HCT116 (cell line): ENCODE results near the gene STKLD1. TPM values are rescaled to one million over a fixed set of nuclear protein-coding genes. Genes with fewer than 3 reads are reported as not detected.
A peak's percentile ranks its signal among the peaks of the same experiment; 100 is the strongest.
"Not testable (repeated sequence)": the region's sequence is repeated elsewhere in the genome, so short reads cannot be mapped to it uniquely, and the experiment has no call there.

Experiments
- ATAC-seq: fragments of 200-7000 bp; cut with Tn5 transposase; 2 replicates; pipeline ENCODE4 v1.9.1; 2020; ENCODE audit warnings: mild to moderate bottlenecking, moderate library complexity
- BruUV-seq: library from RNA; stranded (reverse); fragments of 400-500 nt; replicated peaks from 2 replicates; lab custom pipeline; 2021; lab: Mats Ljungman, UMichigan
- CTCF ChIA-PET: fragments of 300-600 bp; sonication (Branson Sonifier 250); formaldehyde crosslinking; loops from one replicate; lab custom pipeline; 2021; ENCODE audit warnings: antibody characterized with exemption; lab: Charles Lee
- POLR2A ChIA-PET: fragments of 300-600, 350-600 bp; sonication (Branson Sonifier 250); formaldehyde crosslinking; loops from one replicate; lab custom pipeline; 2021; ENCODE audit warnings: antibody characterized with exemption; lab: Charles Lee
- RAD21 ChIA-PET, 2 experiments: fragments of 300-600 bp; sonication (Branson Sonifier 250); formaldehyde crosslinking; loops; one replicate each; lab custom pipeline; 2023; ENCODE audit warnings: low total read pairs in 2 of 2; ENCODE audit not compliant: uncharacterized antibody in 2 of 2, unreplicated experiment in 2 of 2, low non-redundant PET in 1 of 2; lab: Charles Lee
- DNase-seq: peaks from one replicate; pipeline ENCODE4 v3.0.0-alpha.2; 2010; ENCODE audit warnings: low read depth, low spot score
- H2AFZ ChIP-seq: fragments of 200-600 bp; shearing (Covaris generic), sonication (generic); 2 replicates; pipeline ENCODE4 v1.6.1; 2017; ENCODE audit warnings: low read depth, mixed run types, mixed read lengths, antibody characterized with exemption, low read length; ENCODE audit not compliant: poor library complexity, severe bottlenecking
- H3K27ac ChIP-seq: 2 replicates; pipeline ENCODE4 v1.5.1; 2012; ENCODE audit warnings: low read depth, low read length
- H3K27me3 ChIP-seq: fragments of 200-600 bp; sonication (generic); 2 replicates; pipeline ENCODE4 v1.6.1; 2016; ENCODE audit warnings: mixed run types, low read length, mixed read lengths; ENCODE audit not compliant: insufficient read depth
- H3K36me3 ChIP-seq, 2 experiments: fragments of 200-500 bp in 1 of 2; fragments of 200-600 bp in 1 of 2; sonication (Bioruptor generic) in 1 of 2; sonication (generic) in 1 of 2; 2 replicates each; pipeline versions ENCODE4 v1.5.1 to v1.6.1; 2014 to 2016; ENCODE audit warnings: low read length in 2 of 2, inconsistent platforms in 1 of 2, mixed read lengths in 1 of 2, mixed run types in 1 of 2; ENCODE audit not compliant: insufficient read depth in 2 of 2, control insufficient read depth in 1 of 2
- H3K4me1 ChIP-seq, 2 experiments: fragments of 200-600 bp in 1 of 2; sonication (generic) in 1 of 2; 2 replicates each; pipeline versions ENCODE4 v1.5.1 to v1.6.1; 2012 to 2017; ENCODE audit warnings: low read length in 2 of 2, inconsistent platforms in 1 of 2, mild to moderate bottlenecking in 1 of 2, mixed read lengths in 1 of 2, mixed run types in 1 of 2, moderate library complexity in 1 of 2; ENCODE audit not compliant: insufficient read depth in 2 of 2, control insufficient read depth in 1 of 2
- H3K4me2 ChIP-seq: fragments of 200-600 bp; sonication (generic); 2 replicates; pipeline ENCODE4 v1.6.1; 2017; ENCODE audit warnings: mixed run types, low read length, mixed read lengths
- H3K4me3 ChIP-seq, 2 experiments: fragments of 200-600 bp in 1 of 2; sonication (generic) in 1 of 2; replicated peaks in 1 of 2; 2 replicates each; pipeline ENCODE4 v1.5.1; 2011 to 2016; ENCODE audit warnings: low read length in 2 of 2, control low read depth in 1 of 2, low read depth in 1 of 2, mild to moderate bottlenecking in 1 of 2, mixed read lengths in 1 of 2, mixed run types in 1 of 2
- H3K79me2 ChIP-seq: fragments of 200-600 bp; sonication (generic); 2 replicates; pipeline ENCODE4 v1.6.1; 2017; ENCODE audit warnings: mild to moderate bottlenecking, mixed run types, low read length, moderate library complexity, mixed read lengths; ENCODE audit not compliant: insufficient read depth
- H3K9ac ChIP-seq: fragments of 200-600 bp; sonication (generic); 2 replicates; pipeline ENCODE4 v1.6.1; 2016; ENCODE audit warnings: low read length, mixed read lengths
- H3K9me2 ChIP-seq: fragments of 200-600 bp; sonication (generic), shearing (Covaris generic); 2 replicates; pipeline ENCODE4 v1.6.1; 2017; ENCODE audit warnings: mixed run types, mild to moderate bottlenecking, moderate library complexity; ENCODE audit not compliant: insufficient read depth
- H3K9me3 ChIP-seq, 2 experiments: fragments of 200-500 bp in 1 of 2; fragments of 200-600 bp in 1 of 2; sonication (Bioruptor generic) in 1 of 2; sonication (generic) in 1 of 2; 2 replicates each; pipeline ENCODE4 v1.6.1; 2014 to 2017; ENCODE audit warnings: low read length in 2 of 2, mixed read lengths in 2 of 2, inconsistent platforms in 1 of 2, low read depth in 1 of 2, mild to moderate bottlenecking in 1 of 2, mixed run types in 1 of 2, moderate library complexity in 1 of 2; ENCODE audit not compliant: control insufficient read depth in 1 of 2, insufficient read depth in 1 of 2
- H4K20me1 ChIP-seq: fragments of 200-600 bp; sonication (generic), shearing (Covaris generic); 2 replicates; pipeline ENCODE4 v1.6.1; 2017; ENCODE audit warnings: mixed run types, mild to moderate bottlenecking, moderate library complexity; ENCODE audit not compliant: insufficient read depth
- ATF3 ChIP-seq: IDR thresholded peaks from 2 replicates; pipeline ENCODE4 v1.6.1; 2012
- CBX3 ChIP-seq: IDR thresholded peaks from 2 replicates; pipeline ENCODE4 v1.6.1; 2012; ENCODE audit warnings: low read depth
- EGR1 ChIP-seq: IDR thresholded peaks from 2 replicates; pipeline ENCODE4 v1.6.1; 2012; ENCODE audit warnings: low read depth
- EZH2 ChIP-seq: fragments of 200-600 bp; sonication (generic); IDR thresholded peaks from 2 replicates; pipeline ENCODE4 v1.6.1; 2017; ENCODE audit warnings: antibody characterized with exemption, mixed run types
- EZH2phosphoT487 ChIP-seq: fragments of 200-600 bp; IDR thresholded peaks from 2 replicates; pipeline ENCODE4 v1.6.1; 2018; ENCODE audit warnings: antibody characterized with exemption, borderline replicate concordance
- FOSL1 ChIP-seq: IDR thresholded peaks from 2 replicates; pipeline ENCODE4 v1.6.1; 2012; ENCODE audit warnings: low read depth
- MAX ChIP-seq: IDR thresholded peaks from 2 replicates; pipeline ENCODE4 v1.6.1; 2012
- POLR2AphosphoS5 ChIP-seq: IDR thresholded peaks from 2 replicates; pipeline ENCODE4 v1.6.1; 2011; ENCODE audit warnings: mild to moderate bottlenecking, low read depth, low read length, moderate library complexity
- RAD21 ChIP-seq: IDR thresholded peaks from 2 replicates; pipeline ENCODE4 v1.6.1; 2012; ENCODE audit warnings: low read depth, mild to moderate bottlenecking
- SIN3A ChIP-seq: IDR thresholded peaks from 2 replicates; pipeline ENCODE4 v1.6.1; 2012; ENCODE audit warnings: low read depth
- SP1 ChIP-seq: IDR thresholded peaks from 2 replicates; pipeline ENCODE4 v1.6.1; 2012; ENCODE audit warnings: low read depth
- SRF ChIP-seq: IDR thresholded peaks from 2 replicates; pipeline ENCODE4 v1.6.1; 2012; ENCODE audit warnings: low read depth
- TCF7L2 ChIP-seq: IDR thresholded peaks from 2 replicates; pipeline ENCODE4 v1.7.0; 2011; ENCODE audit warnings: borderline replicate concordance, inconsistent platforms; ENCODE audit not compliant: insufficient read depth, insufficient read length; ENCODE audit errors: extremely low read depth
- YY1 ChIP-seq: IDR thresholded peaks from 2 replicates; pipeline ENCODE4 v1.6.1; 2011; ENCODE audit warnings: low read length, low read depth, moderate library complexity, mild to moderate bottlenecking; ENCODE audit not compliant: insufficient replicate concordance; ENCODE audit errors: extremely low read depth
- ZBTB33 ChIP-seq: IDR thresholded peaks from 2 replicates; pipeline ENCODE4 v1.6.1; 2011; ENCODE audit warnings: mild to moderate bottlenecking, low read length, moderate library complexity; ENCODE audit not compliant: insufficient replicate concordance; ENCODE audit errors: extremely low read depth
- ZFX ChIP-seq: fragments of 450-650 bp; IDR thresholded peaks from 2 replicates; pipeline ENCODE4 v1.6.1; 2017
- intact Hi-C: fragments of 100-400 bp; cut with micrococcal nuclease; formaldehyde crosslinking; loops from 2 replicates; pipeline ENCODE4 v1.10.0; 2022
- total RNA-seq: library from RNA; stranded (reverse); gene quantifications from one replicate; pipeline ENCODE4 v1.2.1, GENCODE V29; 2021; ENCODE audit not compliant: unreplicated experiment

Gene STKLD1
- total RNA-seq, 1 experiment from 2014 or later, result 0.37 TPM

GRCh38 chr9:133334888-133335287, 41.3 kb upstream of the STKLD1 start:
- H3K27ac ChIP-seq, result peak overlapping the region; percentile 91
- H2AFZ ChIP-seq, BruUV-seq, DNase-seq, H3K27me3 ChIP-seq, H3K9me3 ChIP-seq, H3K9me2 ChIP-seq, POLR2A ChIA-PET, ATAC-seq, H4K20me1 ChIP-seq: not testable (repeated sequence)
- ChIA-PET CTCF (interaction anchor here (1.4 to 1.7 kb wide), 2 partner anchors 96 to 149 kb away, joined by 4 to 5 read pairs; no protein-coding TSS in a partner anchor), RAD21 (interaction anchor here in 1 of 2 experiments (0.6 kb wide), 1 partner anchor 150 kb away, joined by 3 read pairs; no protein-coding TSS in a partner anchor)
- peak overlapping the region; percentile 97 for H3K9ac ChIP-seq
- peak overlapping the region; percentile 99 for H3K4me2 ChIP-seq
- intact Hi-C loops, result loop anchor here (5.0 kb wide), 1 partner anchor 152 kb away; no protein-coding TSS in a partner anchor
- H3K79me2 ChIP-seq, result peaks cover 44% of the 10 kb centered on the region
- peaks cover 12 to 28% of the 10 kb centered on the region in 2 experiments for H3K4me1 ChIP-seq
- peak overlapping the region; percentile 91 to 99 for H3K4me3 ChIP-seq
- peaks cover 39 to 46% of the 10 kb centered on the region in 2 experiments; a peak in 3 of 4 replicates for H3K36me3 ChIP-seq

GRCh38 chr9:133335924-133336811, 40.0 kb upstream of the STKLD1 start, which contains the start of gene SURF6:
TSS of gene SURF6 (minus strand) at chr9:133336188. CDS start at chr9:133336132, 56 bp downstream.
- RAD21 ChIA-PET, result no interaction called here
- ATAC-seq (peak; percentile 93), DNase-seq (peak; percentile 81)
- peaks cover 41 to 52% of the 10 kb centered on the region in 2 experiments; a peak in 3 of 4 replicates for H3K36me3 ChIP-seq
- peak within 1 kb of the TSS; percentile 97 for H3K9ac ChIP-seq
- H3K4me1 ChIP-seq, result peaks cover 12 to 26% of the 10 kb centered on the region in 2 experiments
- no peak within 1 kb of the TSS for H2AFZ ChIP-seq
- H4K20me1 ChIP-seq, result no peaks in the 10 kb centered on the region; the same call in 1 of the 2 replicates
- no peaks in the 10 kb centered on the region for H3K27me3 ChIP-seq
- H3K9me2 ChIP-seq, result no peaks in the 10 kb centered on the region
- peak within 1 kb of the TSS; percentile 99 for H3K4me2 ChIP-seq
- CTCF ChIA-PET, result interaction anchor here (1.4 to 1.7 kb wide), 2 partner anchors 97 to 150 kb away, joined by 4 to 5 read pairs; no protein-coding TSS in a partner anchor
- POLR2A ChIA-PET, result interaction anchor here (0.7 kb wide), 1 partner anchor 155 kb away, joined by 3 read pairs; no protein-coding TSS in a partner anchor
- H3K9me3 ChIP-seq, result no peaks in the 10 kb centered on the region
- peak within 1 kb of the TSS; percentile 91 for H3K27ac ChIP-seq
- intact Hi-C loops, result loop anchor here (5.0 kb wide), 1 partner anchor 151 kb away; no protein-coding TSS in a partner anchor
- peak within 1 kb of the TSS; percentile 91 to 99 for H3K4me3 ChIP-seq
- BruUV-seq, result TSS peak; percentile 92
- peaks cover 44% of the 10 kb centered on the region for H3K79me2 ChIP-seq
- TF ChIP-seq YY1, result peak; percentile 89
- TF ChIP-seq ATF3, result no peak
- peak; percentile 98 for TF ChIP-seq MAX
- TF ChIP-seq EZH2phosphoT487, result no peak
- peak; percentile 13; the same call in 1 of the 2 replicates for TF ChIP-seq RAD21
- TF ChIP-seq SIN3A, result peak; percentile 98
- peak; percentile 99 for TF ChIP-seq SRF
- peak; percentile 94 for TF ChIP-seq CBX3
- TF ChIP-seq EZH2, result no peak
- TF ChIP-seq SP1, result peak; percentile 97
- TF ChIP-seq ZBTB33, result peak; percentile 87
- peak; percentile 87 for TF ChIP-seq POLR2AphosphoS5
- TF ChIP-seq FOSL1, result peak; percentile 29; the same call in 1 of the 2 replicates
- peak; percentile 57 for TF ChIP-seq TCF7L2
- peak; percentile 63 for TF ChIP-seq EGR1
- peak; percentile 78; the same call in 1 of the 2 replicates for TF ChIP-seq ZFX
